Measurements from ENCODE around the gene LTF.
"Not testable (repeated sequence)": the region's sequence is repeated elsewhere in the genome, so short reads cannot be mapped to it uniquely, and the experiment has no call there.

The LTF gene

GRCh38 chr3:46406443-46406787, 58.3 kb downstream of the LTF start:
- H2AK5ac ChIP-seq (ENCODE audit: low read depth, low read length) = no peak overlapping the region
- no peak overlapping the region for H3K9ac ChIP-seq (ENCODE audit: low read depth, low read length, poor library complexity)
- no peak overlapping the region for H4K8ac ChIP-seq (ENCODE audit: low read depth, low read length)
- no peak overlapping the region for H2AFZ ChIP-seq (ENCODE audit: low read length)
- DNase-seq (ENCODE audit: low spot score) = no peak
- H2BK120ac ChIP-seq (ENCODE audit: low read depth, low read length) = no peak overlapping the region
- no peak overlapping the region for H4K91ac ChIP-seq (ENCODE audit: low read depth, low read length, poor library complexity)
- no peak overlapping the region for H3K14ac ChIP-seq (ENCODE audit: low read length)
- no peak overlapping the region for H3K27ac ChIP-seq (replicated peaks; ENCODE audit: low read length)
- peaks cover 0 to 6% (median 0%) of the 10 kb centered on the region in 3 experiments for H3K27me3 ChIP-seq (ENCODE audit: control insufficient read depth in 3 of 3, insufficient read depth in 3 of 3, low read depth in 1 of 3, low read length in 3 of 3)
- H3K36me3 ChIP-seq (replicated peaks in 1 of 2; ENCODE audit: control insufficient read depth in 2 of 2, insufficient read depth in 2 of 2, low read length in 2 of 2) = no peaks in the 10 kb centered on the region
- no peak overlapping the region for H3K4ac ChIP-seq (ENCODE audit: low read length)
- WGBS, 2 donors (ENCODE audit: extremely low coverage in 2 of 2, insufficient read length in 2 of 2, insufficient replicate concordance in 1 of 2) = no CpG with 5 or more reads among the region's 4 CpGs
- H2BK5ac ChIP-seq (ENCODE audit: low read length) = no peak overlapping the region
- no peaks in the 10 kb centered on the region for H3K9me3 ChIP-seq (replicated peaks in 1 of 2; ENCODE audit: control insufficient read depth in 2 of 2, insufficient read depth in 1 of 2, low read depth in 1 of 2, low read length in 2 of 2)
- H2BK15ac ChIP-seq (ENCODE audit: low read length) = no peak overlapping the region
- H2BK12ac ChIP-seq (ENCODE audit: low read length) = no peak overlapping the region
- no peak overlapping the region for H3K23ac ChIP-seq (ENCODE audit: low read depth, low read length, poor library complexity)
- no peak overlapping the region for H3K18ac ChIP-seq (ENCODE audit: low read length)
- peaks cover 0 to 3% of the 10 kb centered on the region in 2 donors for H3K4me1 ChIP-seq (ENCODE audit: control insufficient read depth in 2 of 2, insufficient read depth in 1 of 2, low read depth in 1 of 2, low read length in 2 of 2)
- H3K4me2 ChIP-seq (ENCODE audit: insufficient read depth, low read length, poor library complexity, severe bottlenecking) = no peak overlapping the region
- H3K79me1 ChIP-seq (ENCODE audit: low read depth, low read length) = no peaks in the 10 kb centered on the region
- H3K4me3 ChIP-seq (ENCODE audit: low read length in 2 of 2) = no peak overlapping the region

DNA sequence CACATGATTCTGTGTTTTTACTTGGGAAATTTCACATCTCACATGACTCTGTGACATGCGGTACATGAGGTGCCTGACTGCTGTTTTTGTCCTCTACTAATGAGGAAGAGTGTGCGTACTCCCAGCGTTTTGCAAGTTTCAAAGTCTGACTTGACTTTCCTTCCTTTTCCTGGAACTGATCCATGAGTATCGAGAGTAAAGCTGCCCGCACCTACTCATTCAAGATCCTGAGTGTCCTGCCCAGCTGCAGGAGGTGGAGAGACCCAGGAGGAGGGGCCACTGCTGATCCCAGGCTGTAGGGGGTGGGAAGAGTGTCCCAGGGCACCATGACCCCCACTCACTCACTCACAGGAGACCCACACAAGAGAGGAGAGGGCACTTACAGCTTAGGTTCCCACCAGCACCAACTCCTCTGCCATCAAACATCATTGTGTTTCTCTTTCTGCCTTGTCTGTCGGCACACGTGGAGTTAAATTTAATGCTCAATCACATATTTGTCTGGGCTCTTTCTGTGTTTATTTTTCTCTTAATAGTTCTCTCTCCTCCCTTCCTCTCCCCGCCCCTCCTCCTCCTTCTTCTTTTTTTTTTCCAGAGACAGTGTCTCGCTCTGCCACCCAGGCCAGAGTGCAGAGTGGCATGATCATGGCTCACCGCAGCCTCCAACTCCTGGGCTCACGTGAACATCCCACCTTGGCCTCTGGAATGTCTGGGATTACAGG, 59.2 kb downstream of the LTF start:
- no peak overlapping the region for H2BK15ac ChIP-seq (ENCODE audit: low read length)
- no peak overlapping the region for H3K4me3 ChIP-seq (ENCODE audit: low read length in 2 of 2)
- H3K27me3 ChIP-seq (ENCODE audit: control insufficient read depth in 3 of 3, insufficient read depth in 3 of 3, low read depth in 1 of 3, low read length in 3 of 3) = peaks cover 0 to 6% (median 0%) of the 10 kb centered on the region in 3 experiments
- peak overlapping the region; percentile 35 for H3K18ac ChIP-seq (ENCODE audit: low read length)
- H2BK5ac ChIP-seq (ENCODE audit: low read length) = no peak overlapping the region
- H3K9ac ChIP-seq (ENCODE audit: low read depth, low read length, poor library complexity) = no peak overlapping the region
- no peak overlapping the region for H4K91ac ChIP-seq (ENCODE audit: low read depth, low read length, poor library complexity)
- H2BK120ac ChIP-seq (ENCODE audit: low read depth, low read length) = no peak overlapping the region
- H3K79me1 ChIP-seq (ENCODE audit: low read depth, low read length) = no peaks in the 10 kb centered on the region
- no peak overlapping the region for H2AFZ ChIP-seq (ENCODE audit: low read length)
- H3K23ac ChIP-seq (ENCODE audit: low read depth, low read length, poor library complexity) = no peak overlapping the region
- no peaks in the 10 kb centered on the region for H3K9me3 ChIP-seq (replicated peaks in 1 of 2; ENCODE audit: control insufficient read depth in 2 of 2, insufficient read depth in 1 of 2, low read depth in 1 of 2, low read length in 2 of 2)
- H2AK5ac ChIP-seq (ENCODE audit: low read depth, low read length) = no peak overlapping the region
- no peak overlapping the region for H4K8ac ChIP-seq (ENCODE audit: low read depth, low read length)
- H3K36me3 ChIP-seq (replicated peaks in 1 of 2; ENCODE audit: control insufficient read depth in 2 of 2, insufficient read depth in 2 of 2, low read length in 2 of 2) = no peaks in the 10 kb centered on the region
- no peak overlapping the region for H3K4me2 ChIP-seq (ENCODE audit: insufficient read depth, low read length, poor library complexity, severe bottlenecking)
- H3K4ac ChIP-seq (ENCODE audit: low read length) = no peak overlapping the region
- H3K27ac ChIP-seq (replicated peaks; ENCODE audit: low read length) = no peak overlapping the region
- no peak overlapping the region for H2BK12ac ChIP-seq (ENCODE audit: low read length)
- H3K14ac ChIP-seq (ENCODE audit: low read length) = no peak overlapping the region
- no CpG with 5 or more reads among the region's 11 CpGs for WGBS, 2 donors (ENCODE audit: extremely low coverage in 2 of 2, insufficient read length in 2 of 2, insufficient replicate concordance in 1 of 2)
- peaks cover 0 to 3% of the 10 kb centered on the region in 2 donors for H3K4me1 ChIP-seq (ENCODE audit: control insufficient read depth in 2 of 2, insufficient read depth in 1 of 2, low read depth in 1 of 2, low read length in 2 of 2)
- no peak for DNase-seq (ENCODE audit: low spot score)

DNA sequence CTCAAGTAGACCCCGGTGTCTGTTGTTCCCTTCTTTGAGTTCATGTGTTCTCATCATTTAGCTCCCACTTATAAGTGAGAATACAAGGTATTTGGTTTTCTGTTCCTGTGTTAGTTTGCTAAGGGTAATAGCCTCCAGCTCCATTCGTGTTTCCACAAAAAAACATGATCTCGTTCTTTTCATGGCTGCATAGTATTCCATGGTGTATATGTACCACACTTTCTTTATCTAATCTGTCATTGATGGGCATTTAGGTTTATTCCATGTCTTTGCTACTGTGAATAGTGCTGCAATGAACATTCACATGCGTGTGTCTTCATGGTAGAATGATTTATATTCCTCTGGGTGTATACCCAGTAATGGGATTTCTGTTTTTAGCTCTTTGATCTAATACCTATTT, 61.8 kb downstream of the LTF start:
- not testable (repeated sequence) for H3K4me3 ChIP-seq (ENCODE audit: low read length in 2 of 2); H2BK5ac ChIP-seq (ENCODE audit: low read length); H3K36me3 ChIP-seq (replicated peaks in 1 of 2; ENCODE audit: control insufficient read depth in 2 of 2, insufficient read depth in 2 of 2, low read length in 2 of 2); H3K4ac ChIP-seq (ENCODE audit: low read length); H4K91ac ChIP-seq (ENCODE audit: low read depth, low read length, poor library complexity); H2BK12ac ChIP-seq (ENCODE audit: low read length); H3K23ac ChIP-seq (ENCODE audit: low read depth, low read length, poor library complexity); H2AFZ ChIP-seq (ENCODE audit: low read length); H2AK5ac ChIP-seq (ENCODE audit: low read depth, low read length); H3K79me1 ChIP-seq (ENCODE audit: low read depth, low read length); H3K4me1 ChIP-seq (ENCODE audit: control insufficient read depth in 2 of 2, insufficient read depth in 1 of 2, low read depth in 1 of 2, low read length in 2 of 2); H3K14ac ChIP-seq (ENCODE audit: low read length); H3K27ac ChIP-seq (replicated peaks; ENCODE audit: low read length); H3K9me3 ChIP-seq (replicated peaks in 1 of 2; ENCODE audit: control insufficient read depth in 2 of 2, insufficient read depth in 1 of 2, low read depth in 1 of 2, low read length in 2 of 2); H2BK120ac ChIP-seq (ENCODE audit: low read depth, low read length); H3K27me3 ChIP-seq (ENCODE audit: control insufficient read depth in 3 of 3, insufficient read depth in 3 of 3, low read depth in 1 of 3, low read length in 3 of 3); DNase-seq (ENCODE audit: low spot score); H3K18ac ChIP-seq (ENCODE audit: low read length); H3K9ac ChIP-seq (ENCODE audit: low read depth, low read length, poor library complexity); H2BK15ac ChIP-seq (ENCODE audit: low read length); H4K8ac ChIP-seq (ENCODE audit: low read depth, low read length); H3K4me2 ChIP-seq (ENCODE audit: insufficient read depth, low read length, poor library complexity, severe bottlenecking)
- WGBS, 2 donors (ENCODE audit: extremely low coverage in 2 of 2, insufficient read length in 2 of 2, insufficient replicate concordance in 1 of 2) = no CpG with 5 or more reads among the region's 4 CpGs

DNA sequence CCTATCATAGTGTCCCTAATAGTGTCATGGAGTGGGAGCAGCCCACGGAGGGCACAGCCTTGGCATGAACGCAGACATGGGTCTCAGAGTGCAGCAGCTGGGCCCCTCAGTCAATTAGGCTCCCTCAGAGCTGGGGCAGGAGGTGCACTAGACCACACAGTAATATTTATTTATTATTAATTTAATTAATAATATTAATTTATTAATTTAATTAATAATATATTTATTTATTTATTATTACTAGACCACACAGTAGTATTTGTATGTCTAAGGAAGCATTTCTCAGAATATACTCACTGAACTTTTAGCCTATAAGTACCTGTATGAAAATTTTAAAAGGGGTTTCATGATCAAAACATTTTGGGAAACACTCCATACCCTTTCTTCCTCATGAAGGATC, 63.1 kb downstream of the LTF start:
- Histone ChIP-seq H3K14ac (ENCODE audit: low read length) (no peak overlapping the region), H2BK15ac (ENCODE audit: low read length) (no peak overlapping the region), H3K4me1 (ENCODE audit: control insufficient read depth in 2 of 2, insufficient read depth in 1 of 2, low read depth in 1 of 2, low read length in 2 of 2) (peaks cover 0 to 3% of the 10 kb centered on the region in 2 donors), H2AK5ac (ENCODE audit: low read depth, low read length) (no peak overlapping the region), H2BK120ac (ENCODE audit: low read depth, low read length) (no peak overlapping the region), H4K8ac (ENCODE audit: low read depth, low read length) (no peak overlapping the region), H3K36me3 (replicated peaks in 1 of 2; ENCODE audit: control insufficient read depth in 2 of 2, insufficient read depth in 2 of 2, low read length in 2 of 2) (no peaks in the 10 kb centered on the region), H3K4me3 (ENCODE audit: low read length in 2 of 2) (no peak overlapping the region), H3K9ac (ENCODE audit: low read depth, low read length, poor library complexity) (no peak overlapping the region), H3K4ac (ENCODE audit: low read length) (no peak overlapping the region), H3K79me1 (ENCODE audit: low read depth, low read length) (no peaks in the 10 kb centered on the region), H3K9me3 (replicated peaks in 1 of 2; ENCODE audit: control insufficient read depth in 2 of 2, insufficient read depth in 1 of 2, low read depth in 1 of 2, low read length in 2 of 2) (no peaks in the 10 kb centered on the region), H2AFZ (ENCODE audit: low read length) (no peak overlapping the region), H4K91ac (ENCODE audit: low read depth, low read length, poor library complexity) (no peak overlapping the region), H2BK12ac (ENCODE audit: low read length) (no peak overlapping the region), H3K23ac (ENCODE audit: low read depth, low read length, poor library complexity) (no peak overlapping the region), H3K4me2 (ENCODE audit: insufficient read depth, low read length, poor library complexity, severe bottlenecking) (no peak overlapping the region), H3K27me3 (ENCODE audit: control insufficient read depth in 3 of 3, insufficient read depth in 3 of 3, low read depth in 1 of 3, low read length in 3 of 3) (no peaks in the 10 kb centered on the region), H3K18ac (ENCODE audit: low read length) (no peak overlapping the region), H2BK5ac (ENCODE audit: low read length) (no peak overlapping the region), H3K27ac (replicated peaks; ENCODE audit: low read length) (no peak overlapping the region)
- no peak for DNase-seq (ENCODE audit: low spot score)
- no CpG with 5 or more reads among the region's 2 CpGs for WGBS, 2 donors (ENCODE audit: extremely low coverage in 2 of 2, insufficient read length in 2 of 2, insufficient replicate concordance in 1 of 2)

All from neuronal stem cell (in vitro differentiated cells).